IPS-11a (cell line): Measurements from ENCODE around the gene TBC1D23.
"Not testable (repeated sequence)": the region's sequence is repeated elsewhere in the genome, so short reads cannot be mapped to it uniquely, and the experiment has no call there.

Experiments
- H3K4me3 ChIP-seq: one replicate; pipeline ENCODE4 v1.5.1; 2013; ENCODE audit warnings: low read depth, low read length, control low read depth

The TBC1D23 gene

DNA sequence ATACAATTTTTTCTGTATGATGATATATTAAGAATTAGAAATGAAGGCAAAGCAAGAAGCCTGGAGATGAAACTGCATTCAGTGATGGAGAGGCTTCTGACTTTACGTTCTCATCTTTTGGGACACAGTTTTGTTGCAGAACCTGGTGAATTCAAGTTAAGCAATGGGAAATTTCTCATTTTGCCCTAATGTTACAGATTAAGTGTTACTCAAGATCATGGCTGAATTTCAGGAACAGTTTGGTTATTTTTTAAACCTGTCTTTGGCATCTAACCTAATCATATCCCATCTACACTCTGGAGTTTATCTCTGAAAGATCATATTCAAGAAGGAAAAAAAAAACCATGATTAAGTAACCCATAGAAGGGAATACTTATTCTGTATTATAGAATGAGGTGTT is 79.7 kb downstream of the TBC1D23 start:
- no peak overlapping the region for H3K4me3 ChIP-seq

DNA sequence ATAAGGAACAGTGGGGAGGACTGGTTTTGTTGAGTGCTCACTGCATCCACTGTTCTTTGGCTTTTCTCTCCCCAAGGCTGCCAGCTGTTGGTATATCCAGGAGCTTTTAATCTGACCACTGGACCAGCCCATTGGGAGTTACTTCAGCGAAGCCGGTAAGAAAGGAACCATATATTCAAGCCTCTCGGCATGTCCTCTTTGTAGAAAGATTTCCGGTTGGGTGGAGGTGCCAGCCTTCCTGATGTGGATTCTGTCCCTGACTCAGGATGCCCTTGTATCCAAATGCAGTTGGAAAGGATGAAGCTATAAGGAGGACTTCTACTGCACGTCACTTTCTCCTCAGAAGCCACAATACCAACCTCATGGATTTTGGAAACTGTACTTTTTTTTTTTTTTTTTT is 87.9 kb downstream of the TBC1D23 start:
- H3K4me3 ChIP-seq, result no peak overlapping the region

DNA sequence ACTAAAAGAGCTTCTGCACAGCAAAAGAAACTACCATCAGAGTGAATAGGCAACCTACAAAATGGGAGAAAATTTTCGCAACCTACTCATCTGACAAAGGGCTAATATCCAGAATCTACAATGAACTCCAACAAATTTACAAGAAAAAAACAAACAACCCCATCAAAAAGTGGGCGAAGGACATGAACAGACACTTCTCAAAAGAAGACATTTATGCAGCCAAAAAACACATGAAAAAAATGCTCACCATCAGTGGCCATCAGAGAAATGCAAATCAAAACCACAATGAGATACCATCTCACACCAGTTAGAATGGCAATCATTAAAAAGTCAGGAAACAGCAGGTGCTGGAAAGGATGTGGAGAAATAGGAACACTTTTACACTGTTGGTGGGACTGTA is 91.0 kb downstream of the TBC1D23 start:
- H3K4me3 ChIP-seq, result not testable (repeated sequence)

DNA sequence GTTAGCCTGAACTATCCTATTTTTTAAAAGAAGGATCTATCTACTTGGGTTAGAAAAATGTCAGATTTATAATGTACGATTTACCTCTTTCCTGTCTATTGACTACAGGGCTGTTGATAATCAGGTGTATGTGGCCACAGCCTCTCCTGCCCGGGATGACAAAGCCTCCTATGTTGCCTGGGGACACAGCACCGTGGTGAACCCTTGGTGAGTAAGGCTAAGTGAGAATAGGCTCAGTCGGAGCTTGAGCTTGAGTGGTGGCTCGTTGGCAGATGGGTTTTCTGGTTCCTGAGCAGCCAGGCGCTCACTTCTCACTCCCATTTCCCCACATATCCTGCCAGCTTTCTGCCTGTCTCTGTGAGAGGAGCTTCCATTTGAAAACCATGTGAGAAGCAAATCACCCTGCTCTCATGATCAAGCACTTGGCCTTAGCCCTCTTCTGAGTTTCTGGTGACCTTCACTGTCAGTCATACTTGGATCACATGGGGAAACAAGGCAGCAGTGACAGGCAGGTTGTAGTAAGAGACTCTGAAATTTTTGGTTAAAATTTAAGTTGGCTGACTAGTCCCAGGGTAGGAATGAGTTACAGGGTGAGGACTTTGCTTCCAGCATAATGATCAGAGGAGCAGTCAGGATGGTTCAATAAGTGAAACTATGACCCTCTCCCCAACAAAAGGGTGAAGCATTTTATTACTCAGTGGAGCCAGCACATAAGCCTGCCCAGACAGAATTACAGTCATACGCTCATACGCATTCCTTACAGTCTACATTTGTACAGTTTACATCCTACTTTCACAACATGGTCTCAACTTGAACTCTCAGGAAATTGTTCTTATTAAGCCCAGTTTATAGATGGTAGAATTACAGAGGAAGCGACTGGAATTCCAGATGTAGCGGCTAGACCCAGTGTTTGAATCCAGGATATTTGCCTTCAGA is 91.8 kb downstream of the TBC1D23 start:
- no peak overlapping the region for H3K4me3 ChIP-seq

DNA sequence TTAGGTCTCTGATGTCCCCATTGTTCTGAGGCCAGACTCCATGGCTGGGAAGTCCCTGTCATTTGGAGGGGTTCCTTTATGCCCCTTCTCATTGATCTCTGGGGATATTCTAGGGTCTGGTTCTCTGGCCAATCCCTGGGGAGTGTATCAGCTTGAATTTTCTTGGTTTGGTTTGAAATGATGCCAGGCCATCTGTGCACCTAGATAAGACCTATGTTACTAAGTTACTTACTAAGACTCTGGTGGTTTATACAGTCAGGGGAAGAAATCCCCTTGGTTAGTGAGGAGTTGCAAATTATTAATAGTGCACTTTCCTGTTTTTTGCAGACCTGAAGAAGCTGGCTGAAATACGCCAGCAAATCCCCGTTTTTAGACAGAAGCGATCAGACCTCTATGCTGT is 94.1 kb downstream of the TBC1D23 start:
- no peak overlapping the region for H3K4me3 ChIP-seq

DNA sequence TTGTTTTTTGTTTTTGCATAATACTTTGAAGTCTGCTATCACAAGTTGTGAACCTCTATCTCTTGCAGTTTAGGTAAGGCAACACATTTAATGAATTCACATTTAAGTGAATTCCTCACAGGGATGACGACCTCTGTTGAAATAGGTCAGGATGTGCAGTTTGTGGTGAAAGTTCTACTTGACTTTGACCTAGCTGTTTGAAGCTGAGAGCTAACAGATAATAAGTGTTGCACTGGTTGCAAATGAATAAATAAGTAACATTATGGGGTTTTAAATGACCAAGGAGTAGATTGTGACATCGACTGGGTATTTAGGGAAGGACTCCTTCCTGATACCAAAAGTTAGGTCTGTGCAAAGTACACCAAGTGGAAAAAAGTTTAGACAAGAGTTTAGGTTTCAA is 97.6 kb downstream of the TBC1D23 start:
- no peak overlapping the region for H3K4me3 ChIP-seq

DNA sequence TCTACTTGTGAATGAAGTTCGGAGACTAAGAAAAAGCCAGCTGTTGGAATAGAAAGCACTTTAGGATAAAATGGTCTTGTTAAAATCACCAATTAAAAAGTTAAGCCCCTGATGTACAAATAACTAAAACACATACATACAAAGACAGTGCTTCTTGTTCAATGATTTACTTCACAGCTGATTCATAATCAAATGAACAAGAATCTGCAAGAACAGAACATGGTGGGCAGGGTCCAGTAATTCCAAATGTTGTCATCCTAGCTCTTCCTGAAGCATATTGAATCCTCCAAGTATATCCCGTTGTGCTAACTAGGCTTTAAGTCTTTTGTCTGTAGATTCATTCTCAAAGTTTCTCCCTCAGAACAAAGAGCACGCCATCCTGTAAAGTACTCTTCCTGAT is 98.2 kb downstream of the TBC1D23 start:
- no peak overlapping the region for H3K4me3 ChIP-seq

DNA sequence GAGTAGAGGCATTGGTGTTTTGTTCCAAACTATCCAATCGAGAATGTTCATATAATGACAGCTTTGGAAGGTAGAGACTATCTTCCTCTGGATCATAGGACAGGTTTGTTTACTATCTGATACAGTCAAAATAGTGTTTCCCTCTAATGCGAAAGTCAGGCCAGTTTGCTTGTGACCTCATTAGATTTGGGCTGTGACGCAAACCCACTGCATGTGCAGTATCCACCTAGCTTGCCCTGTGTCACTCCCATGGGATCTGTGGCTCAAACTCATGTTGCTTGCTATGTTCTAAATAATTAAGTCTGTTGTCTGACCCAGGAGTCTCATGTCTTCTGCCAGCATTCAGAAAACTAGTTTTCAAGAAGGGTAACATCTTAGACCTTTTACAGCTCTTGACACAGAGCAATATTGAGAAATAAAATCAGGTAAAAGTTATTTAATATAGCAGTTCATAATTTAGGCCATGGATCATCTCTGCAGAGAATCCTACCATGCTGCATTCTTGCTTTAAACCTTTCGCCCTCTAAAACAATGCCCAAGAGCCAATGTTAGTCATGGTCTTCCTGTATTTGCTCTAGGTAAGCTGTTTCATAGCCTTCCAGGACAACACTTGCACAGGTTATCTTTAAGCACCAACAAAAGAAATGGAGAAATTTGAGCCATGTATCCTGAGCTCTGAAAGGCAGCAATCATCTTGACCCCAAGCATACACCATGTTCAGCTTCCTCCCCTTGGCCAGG is 100.1 kb downstream of the TBC1D23 start:
- H3K4me3 ChIP-seq, result no peak overlapping the region

DNA sequence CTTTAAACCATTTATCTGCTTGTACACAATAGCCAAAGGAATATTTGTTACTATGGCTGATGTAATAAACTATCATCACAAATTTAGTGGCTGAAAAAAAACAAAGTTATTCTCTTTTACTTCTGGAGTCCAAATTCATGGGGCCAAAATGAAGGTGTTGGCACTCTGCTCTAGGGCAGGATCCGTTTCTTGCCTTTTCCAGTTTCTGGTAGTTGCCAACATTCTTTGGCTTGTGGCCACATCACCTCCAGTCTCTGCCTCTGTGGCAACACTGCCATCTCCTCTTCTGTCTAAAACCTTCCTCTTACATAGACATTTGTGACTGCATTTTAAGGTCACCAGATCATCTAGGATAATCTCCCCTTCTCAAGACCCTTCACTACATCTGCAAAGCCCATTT is 101.1 kb downstream of the TBC1D23 start:
- H3K4me3 ChIP-seq, result no peak overlapping the region

DNA sequence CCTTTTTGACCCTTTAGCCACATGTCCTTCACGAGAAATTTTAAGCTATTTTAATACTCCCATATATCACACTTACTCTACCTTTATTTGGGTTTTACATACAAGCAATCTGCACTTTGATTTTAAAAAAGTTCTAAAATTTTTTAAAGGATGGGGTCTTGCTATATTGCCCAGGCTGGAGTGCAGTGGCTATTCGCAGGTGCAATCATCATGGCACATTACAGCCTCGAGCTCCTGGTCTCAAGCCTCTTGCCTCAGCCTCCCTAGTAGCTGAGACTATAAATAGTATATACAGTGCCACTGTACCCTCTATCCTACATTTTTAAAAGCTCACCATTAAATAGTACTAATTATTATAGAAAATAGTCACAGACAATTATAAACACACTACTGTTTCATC is 103.6 kb downstream of the TBC1D23 start:
- no peak overlapping the region for H3K4me3 ChIP-seq

DNA sequence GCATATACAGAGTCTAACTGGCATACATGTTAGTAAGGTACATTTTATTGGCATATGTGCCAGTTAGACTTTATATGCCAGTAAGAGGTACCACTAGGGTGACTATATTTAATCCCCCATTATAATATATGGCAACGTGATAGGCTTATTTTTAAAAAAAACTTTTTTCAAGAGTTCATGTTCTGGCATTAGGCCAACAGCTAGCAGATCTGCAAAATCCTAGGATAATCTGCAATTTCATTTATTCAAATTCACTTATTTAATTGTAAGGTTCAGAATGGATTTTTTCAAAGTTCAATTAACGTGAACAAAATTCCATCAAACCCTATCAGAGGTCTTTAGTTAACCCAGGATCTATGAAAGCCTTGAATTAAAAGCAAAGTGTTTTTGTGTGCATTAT is 105.6 kb downstream of the TBC1D23 start:
- no peak overlapping the region for H3K4me3 ChIP-seq

DNA sequence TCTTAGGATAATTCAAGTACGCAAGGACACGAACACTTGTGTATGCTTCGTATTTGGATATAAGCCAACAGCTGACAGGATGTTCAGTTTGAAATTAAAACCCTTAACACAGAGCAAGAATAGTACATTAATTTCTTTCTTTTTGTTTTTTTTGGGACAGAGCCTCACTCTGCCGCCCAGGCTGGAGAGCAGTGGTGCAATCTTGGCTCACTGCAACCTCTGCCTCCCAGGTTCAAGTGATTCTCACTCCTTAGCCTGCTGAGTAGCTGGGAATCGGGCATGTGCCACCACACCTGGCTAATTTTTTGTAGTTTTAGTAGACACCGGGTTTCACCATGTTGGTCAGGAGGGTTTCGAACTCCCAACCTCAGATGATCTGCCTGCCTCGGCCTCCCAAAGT is 107.6 kb downstream of the TBC1D23 start:
- no peak overlapping the region for H3K4me3 ChIP-seq

DNA sequence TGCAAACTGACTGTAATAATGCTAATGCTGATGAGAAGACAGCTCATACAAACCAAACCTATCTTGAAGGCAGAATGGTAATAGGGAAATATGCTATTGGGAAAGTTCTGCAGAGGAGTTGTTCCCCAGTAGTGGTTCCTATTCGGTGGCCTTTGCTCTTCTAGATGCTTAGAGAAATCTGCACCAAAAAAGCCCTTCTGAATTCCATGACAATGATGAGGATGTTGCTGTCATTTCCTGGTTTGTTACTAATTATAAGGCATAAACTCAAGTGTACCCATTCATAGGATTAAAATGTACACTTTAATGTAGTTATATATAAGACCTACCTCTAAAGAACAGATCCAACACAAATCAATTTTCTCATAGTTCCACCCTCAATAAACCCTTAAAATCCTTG is 110.0 kb downstream of the TBC1D23 start:
- no peak overlapping the region for H3K4me3 ChIP-seq

DNA sequence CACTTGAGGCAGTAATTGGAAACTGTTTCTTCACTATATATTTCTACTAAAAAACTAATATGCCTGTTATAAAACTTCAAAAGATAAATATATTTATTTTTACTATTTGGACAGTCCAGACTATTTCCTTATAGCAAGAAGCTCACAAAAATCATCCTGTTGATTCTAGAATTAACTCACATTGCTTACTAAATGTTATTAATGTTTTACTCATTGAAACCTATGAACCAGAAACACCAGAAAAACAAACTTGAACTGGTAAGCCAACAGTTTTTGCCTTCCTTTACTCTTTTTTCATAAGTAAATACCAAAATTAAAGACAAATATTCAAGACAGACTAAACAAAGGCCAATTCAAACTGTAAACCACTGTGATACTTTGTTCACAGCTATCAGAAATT is 113.7 kb downstream of the TBC1D23 start:
- no peak overlapping the region for H3K4me3 ChIP-seq
